Measurements from ENCODE around the gene CAMK1G. TPM values are rescaled to one million over a fixed set of nuclear protein-coding genes. Genes with fewer than 3 reads are reported as not detected.

Gene CAMK1G
- total and polyA plus RNA-seq, 9 of the 15 experiments (the other 6 are each of a cell fraction or from before 2014, with no cell fraction given) = not detected

DNA sequence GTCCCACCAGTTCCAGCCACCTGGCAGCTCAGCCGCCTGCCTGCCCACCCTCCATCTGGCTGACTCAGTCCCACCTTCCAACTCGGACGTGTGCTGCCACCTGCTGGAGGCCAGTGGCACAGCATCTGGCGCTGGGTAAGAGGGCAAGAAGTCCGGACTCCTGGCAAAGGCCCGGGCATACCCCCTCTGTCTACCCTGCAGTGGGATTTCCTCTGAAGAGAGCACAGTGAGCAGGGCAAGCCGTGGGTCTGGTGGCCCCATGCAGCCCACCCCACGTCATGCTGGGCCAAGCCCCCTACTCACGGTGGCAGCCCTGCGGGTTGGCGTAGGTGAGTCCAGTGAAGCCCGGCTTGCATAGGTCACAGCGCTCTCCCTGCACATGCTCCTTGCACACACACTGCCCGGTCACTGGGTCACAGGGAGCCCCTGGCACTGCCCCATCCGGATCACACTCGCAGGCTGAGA lies 44.2 kb downstream of the CAMK1G start (continued):
- TF ChIP-seq CTCFL (IDR thresholded peaks at IDR 0.05; ENCODE audit: borderline replicate concordance, insufficient read depth, low read depth, low read length, poor library complexity, severe bottlenecking) (peak; percentile 79), FUS (optimal IDR thresholded peaks at IDR 0.05; ENCODE audit: low read depth, low read length) (no peak), PHF20 (IDR thresholded peaks at IDR 0.05; ENCODE audit: partially characterized antibody) (no peak), ZNF324 (CRISPR knock-in tag; IDR thresholded peaks at IDR 0.05) (no peak), ZBTB17 (CRISPR knock-in tag; IDR thresholded peaks at IDR 0.05) (no peak), ZNF79 (CRISPR knock-in tag; IDR thresholded peaks at IDR 0.05; ENCODE audit: low read depth) (no peak), HNRNPUL1 (IDR thresholded peaks at IDR 0.05; ENCODE audit: low read length) (no peak), NBN (IDR thresholded peaks at IDR 0.05; ENCODE audit: low read depth) (no peak), CHCHD3 (CRISPR knock-in tag; IDR thresholded peaks at IDR 0.05) (no peak), CTCF (IDR thresholded peaks at IDR 0.05 in 2 of 3, conservative IDR thresholded peaks at IDR 0.05 in 1 of 3; ENCODE audit: insufficient read depth in 2 of 3, low read depth in 1 of 3, low read length in 3 of 3) (peak; percentile 89 to 97 (median 90)), ZNF449 (CRISPR knock-in tag; IDR thresholded peaks at IDR 0.05) (no peak), ELF2 (CRISPR knock-in tag; IDR thresholded peaks at IDR 0.05) (no peak), ZNF395 (CRISPR knock-in tag; IDR thresholded peaks at IDR 0.05) (no peak)
- TF ChIP-seq, protein P1, sequence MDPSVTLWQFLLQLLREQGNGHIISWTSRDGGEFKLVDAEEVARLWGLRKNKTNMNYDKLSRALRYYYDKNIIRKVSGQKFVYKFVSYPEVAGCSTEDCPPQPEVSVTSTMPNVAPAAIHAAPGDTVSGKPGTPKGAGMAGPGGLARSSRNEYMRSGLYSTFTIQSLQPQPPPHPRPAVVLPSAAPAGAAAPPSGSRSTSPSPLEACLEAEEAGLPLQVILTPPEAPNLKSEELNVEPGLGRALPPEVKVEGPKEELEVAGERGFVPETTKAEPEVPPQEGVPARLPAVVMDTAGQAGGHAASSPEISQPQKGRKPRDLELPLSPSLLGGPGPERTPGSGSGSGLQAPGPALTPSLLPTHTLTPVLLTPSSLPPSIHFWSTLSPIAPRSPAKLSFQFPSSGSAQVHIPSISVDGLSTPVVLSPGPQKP (CRISPR knock-in tag; IDR thresholded peaks at IDR 0.05) = no peak
- TF ChIP-seq, protein P2, sequence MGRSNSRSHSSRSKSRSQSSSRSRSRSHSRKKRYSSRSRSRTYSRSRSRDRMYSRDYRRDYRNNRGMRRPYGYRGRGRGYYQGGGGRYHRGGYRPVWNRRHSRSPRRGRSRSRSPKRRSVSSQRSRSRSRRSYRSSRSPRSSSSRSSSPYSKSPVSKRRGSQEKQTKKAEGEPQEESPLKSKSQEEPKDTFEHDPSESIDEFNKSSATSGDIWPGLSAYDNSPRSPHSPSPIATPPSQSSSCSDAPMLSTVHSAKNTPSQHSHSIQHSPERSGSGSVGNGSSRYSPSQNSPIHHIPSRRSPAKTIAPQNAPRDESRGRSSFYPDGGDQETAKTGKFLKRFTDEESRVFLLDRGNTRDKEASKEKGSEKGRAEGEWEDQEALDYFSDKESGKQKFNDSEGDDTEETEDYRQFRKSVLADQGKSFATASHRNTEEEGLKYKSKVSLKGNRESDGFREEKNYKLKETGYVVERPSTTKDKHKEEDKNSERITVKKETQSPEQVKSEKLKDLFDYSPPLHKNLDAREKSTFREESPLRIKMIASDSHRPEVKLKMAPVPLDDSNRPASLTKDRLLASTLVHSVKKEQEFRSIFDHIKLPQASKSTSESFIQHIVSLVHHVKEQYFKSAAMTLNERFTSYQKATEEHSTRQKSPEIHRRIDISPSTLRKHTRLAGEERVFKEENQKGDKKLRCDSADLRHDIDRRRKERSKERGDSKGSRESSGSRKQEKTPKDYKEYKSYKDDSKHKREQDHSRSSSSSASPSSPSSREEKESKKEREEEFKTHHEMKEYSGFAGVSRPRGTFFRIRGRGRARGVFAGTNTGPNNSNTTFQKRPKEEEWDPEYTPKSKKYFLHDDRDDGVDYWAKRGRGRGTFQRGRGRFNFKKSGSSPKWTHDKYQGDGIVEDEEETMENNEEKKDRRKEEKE (IDR thresholded peaks at IDR 0.05; ENCODE audit: borderline replicate concordance in 1 of 2, control insufficient read depth in 1 of 2, low read depth in 2 of 2, low read length in 1 of 2) = no peak
